ENCODE measurements around the gene MBLAC1. TPM values are rescaled to one million over a fixed set of nuclear protein-coding genes. Genes with fewer than 3 reads are reported as not detected.
"Not testable (repeated sequence)": the region's sequence is repeated elsewhere in the genome, so short reads cannot be mapped to it uniquely, and the experiment has no call there.

Gene MBLAC1
- total and polyA plus RNA-seq, 10 of the 15 experiments (the other 5 are each of a cell fraction or from before 2014, with no cell fraction given) = 0.24 to 3.2 (median 1.8) TPM; not detected in 1

- intact Hi-C loops (cut with micrococcal nuclease; ENCODE audit: unreplicated experiment) (loop anchor here (5.0 kb wide), 3 partner anchors 212 to 277 kb away; no protein-coding TSS in a partner anchor), in situ Hi-C loops (cut with MboI) (loop anchor here (5.0 kb wide), 1 partner anchor 277 kb away; no protein-coding TSS in a partner anchor)
- not testable (repeated sequence) for H2AFZ ChIP-seq (ENCODE audit: control insufficient read depth, low read depth, low read length); ATAC-seq; H3K27me3 ChIP-seq (replicated peaks in 1 of 2; ENCODE audit: control insufficient read depth in 2 of 2, insufficient read depth in 2 of 2, low read length in 1 of 2); H3K4me2 ChIP-seq (ENCODE audit: control insufficient read depth, insufficient read depth); H3K9me3 ChIP-seq (replicated peaks; ENCODE audit: control insufficient read depth, insufficient read depth, low read length); H3K36me3 ChIP-seq (ENCODE audit: control insufficient read depth in 2 of 2, insufficient read depth in 2 of 2, low read length in 1 of 2); BruUV-seq (replicated peaks); H3K27ac ChIP-seq (ENCODE audit: control insufficient read depth, insufficient read depth); DNase-seq (ENCODE audit: low read depth, low spot score); H3K9ac ChIP-seq (ENCODE audit: control insufficient read depth, insufficient read depth, low read length); H3K4me3 ChIP-seq; FAIRE-seq; H4K20me1 ChIP-seq (ENCODE audit: control insufficient read depth, insufficient read depth)
- POLR2A ChIA-PET = interaction anchor here (0.7 to 2.2 kb wide), 5 partner anchors 10 to 215 kb away, joined by 3 to 8 read pairs (median 5); partner anchors contain the start of genes CNPY4, LAMTOR4 and TRIM4
- 100% methylated on average over 1 of the region's 1 CpG for WGBS (ENCODE audit: insufficient coverage, insufficient replicate concordance, low lambda C conversion rate, missing lambda C conversion rate)
- CTCF ChIA-PET = interaction anchor here (0.6 to 7.9 kb wide), 24 partner anchors 8 to 765 kb away, joined by 3 to 107 read pairs (median 4); partner anchors contain the start of genes AZGP1, LAMTOR4, PVRIG and ZSCAN21
- SMC1A ChIA-PET (ENCODE audit: uncharacterized antibody, unreplicated experiment) = interaction anchor here (0.7 to 3.1 kb wide), 12 partner anchors 10 to 239 kb away, joined by 3 to 17 read pairs (median 5); partner anchors contain the start of genes AP4M1, MCM7 and TRIM4
- H3K79me2 ChIP-seq (ENCODE audit: control insufficient read depth, insufficient read depth, low read length) = peaks cover 13% of the 10 kb centered on the region
- peaks cover 14% of the 10 kb centered on the region for H3K4me1 ChIP-seq (ENCODE audit: control insufficient read depth, insufficient read depth, low read length)
- RAD21 ChIA-PET (ENCODE audit: unreplicated experiment) = interaction anchor here (0.9 to 5.1 kb wide), 12 partner anchors 17 to 217 kb away, joined by 3 to 31 read pairs (median 6); partner anchors contain the start of genes AP4M1, LAMTOR4 and ZKSCAN1
These were observed 3.4 kb downstream of the MBLAC1 start for GRCh38 chr7:100130220-100130607.

DNA sequence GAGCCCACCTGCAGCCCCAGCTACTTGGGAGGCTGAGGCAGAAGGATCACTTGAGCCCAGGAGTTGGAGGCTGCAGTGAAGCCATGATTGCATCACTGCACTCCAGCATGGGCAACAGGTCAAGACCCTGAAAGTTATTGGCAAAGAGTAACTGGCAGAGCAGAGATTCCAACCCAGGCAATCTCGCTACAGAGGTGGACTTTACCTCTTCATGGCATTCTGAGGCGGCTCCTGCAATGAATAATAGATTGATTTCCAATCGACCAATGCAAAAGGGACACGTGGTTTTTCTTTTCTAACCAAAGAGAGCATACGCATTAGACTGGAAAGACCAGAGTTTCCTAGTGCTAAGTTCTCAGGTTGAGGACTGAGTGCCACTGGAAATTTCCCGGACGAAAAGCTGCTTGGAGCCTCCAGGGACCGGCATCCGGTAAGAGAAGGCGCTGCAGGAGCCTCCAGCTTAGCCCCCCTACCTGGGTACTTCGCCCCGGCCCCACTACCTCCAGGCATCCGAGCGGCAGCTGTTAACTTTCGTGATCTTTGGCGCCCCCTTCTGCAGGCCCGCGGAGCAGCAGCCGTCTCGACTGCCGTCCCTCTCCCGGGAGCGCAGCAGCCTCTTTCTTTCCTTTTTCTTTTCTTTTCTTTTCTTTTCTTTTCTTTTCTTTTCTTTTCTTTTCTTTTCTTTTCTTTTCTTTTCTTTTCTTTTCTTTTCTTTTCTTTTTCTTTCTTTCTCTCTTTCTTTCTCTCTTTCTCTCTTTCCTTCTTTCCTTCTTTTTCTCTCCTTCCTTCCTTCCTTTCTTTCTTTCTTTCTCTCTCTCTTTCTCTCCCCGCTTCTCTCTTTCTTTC lies 4.1 kb downstream of the MBLAC1 start:
- in situ Hi-C loops (cut with MboI) = loop anchor here (5.0 kb wide), 1 partner anchor 276 kb away; no protein-coding TSS in a partner anchor
- TF ChIP-seq SMC3 (IDR thresholded peaks at IDR 0.05; ENCODE audit: borderline replicate concordance, low read length) (peak; percentile 46; the same call in 1 of the 2 replicates), NR2F1 (conservative IDR thresholded peaks at IDR 0.05) (0 out of 2 replicates have a peak, but pooled peaks have one; percentile 30), CTCF (IDR thresholded peaks at IDR 0.05 in 2 of 3, conservative IDR thresholded peaks at IDR 0.05 in 1 of 3; ENCODE audit: control insufficient read depth in 2 of 3, extremely low read depth in 1 of 3, insufficient read depth in 1 of 3, low read depth in 3 of 3, low read length in 3 of 3) (peak; percentile 68 to 81 (median 77)), CHD1 (IDR thresholded peaks at IDR 0.05; ENCODE audit: low read depth, low read length) (no peak), RCOR1 (conservative IDR thresholded peaks at IDR 0.05; ENCODE audit: low read depth, low read length) (no peak), TCF3 (IDR thresholded peaks at IDR 0.05; ENCODE audit: borderline replicate concordance, insufficient read depth, low read depth, low read length) (0 out of 2 replicates have a peak, but pooled peaks have one; percentile 42), RAD21 (IDR thresholded peaks at IDR 0.05; ENCODE audit: insufficient read depth, low read depth, low read length) (peak; percentile 57), SP1 (IDR thresholded peaks at IDR 0.05; ENCODE audit: low read depth, low read length) (no peak), NBN (IDR thresholded peaks at IDR 0.05) (peak; percentile 75; the same call in 1 of the 2 replicates)
- TF ChIP-seq, protein P1, sequence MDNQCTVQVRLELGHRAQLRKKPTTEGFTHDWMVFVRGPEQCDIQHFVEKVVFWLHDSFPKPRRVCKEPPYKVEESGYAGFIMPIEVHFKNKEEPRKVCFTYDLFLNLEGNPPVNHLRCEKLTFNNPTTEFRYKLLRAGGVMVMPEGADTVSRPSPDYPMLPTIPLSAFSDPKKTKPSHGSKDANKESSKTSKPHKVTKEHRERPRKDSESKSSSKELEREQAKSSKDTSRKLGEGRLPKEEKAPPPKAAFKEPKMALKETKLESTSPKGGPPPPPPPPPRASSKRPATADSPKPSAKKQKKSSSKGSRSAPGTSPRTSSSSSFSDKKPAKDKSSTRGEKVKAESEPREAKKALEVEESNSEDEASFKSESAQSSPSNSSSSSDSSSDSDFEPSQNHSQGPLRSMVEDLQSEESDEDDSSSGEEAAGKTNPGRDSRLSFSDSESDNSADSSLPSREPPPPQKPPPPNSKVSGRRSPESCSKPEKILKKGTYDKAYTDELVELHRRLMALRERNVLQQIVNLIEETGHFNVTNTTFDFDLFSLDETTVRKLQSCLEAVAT (IDR thresholded peaks at IDR 0.05) = peak; percentile 80

More for the DNA sequence above, 4.1 kb downstream of the MBLAC1 start:
- WGBS (ENCODE audit: insufficient coverage, insufficient replicate concordance, low lambda C conversion rate, missing lambda C conversion rate) = 12% methylated on average over 24 of the region's 24 CpGs
- ChIA-PET RAD21 (ENCODE audit: unreplicated experiment) (interaction anchor here (0.6 to 5.1 kb wide), 12 partner anchors 18 to 1363 kb away, joined by 3 to 49 read pairs (median 4); partner anchors contain the start of genes AP4M1, LAMTOR4 and ZKSCAN1), POLR2A (interaction anchor here (0.7 to 1.4 kb wide), 3 partner anchors 18 to 45 kb away, joined by 3 read pairs; partner anchors contain the start of gene LAMTOR4), CTCF (interaction anchor here (0.6 to 7.9 kb wide), 31 partner anchors 8 to 288 kb away, joined by 3 to 107 read pairs (median 5); partner anchors contain the start of genes AP4M1, AZGP1, LAMTOR4 and MCM7), SMC1A (ENCODE audit: uncharacterized antibody, unreplicated experiment) (interaction anchor here (0.7 to 4.8 kb wide), 15 partner anchors 11 to 239 kb away, joined by 3 to 41 read pairs (median 6); partner anchors contain the start of genes AP4M1, MCM7 and TRIM4)
- no peak for ATAC-seq
- H3K36me3 ChIP-seq (ENCODE audit: control insufficient read depth in 2 of 2, insufficient read depth in 2 of 2, low read length in 1 of 2) = no peaks in the 10 kb centered on the region
- intact Hi-C loops (cut with micrococcal nuclease; ENCODE audit: unreplicated experiment) = loop anchor here (5.0 kb wide), 3 partner anchors 211 to 276 kb away; no protein-coding TSS in a partner anchor
- no peak overlapping the region for H3K9ac ChIP-seq (ENCODE audit: control insufficient read depth, insufficient read depth, low read length)
- H3K9me3 ChIP-seq (replicated peaks; ENCODE audit: control insufficient read depth, insufficient read depth, low read length) = no peaks in the 10 kb centered on the region
- no peak for FAIRE-seq
- no peak overlapping the region for H3K27ac ChIP-seq (ENCODE audit: control insufficient read depth, insufficient read depth)
- H3K79me2 ChIP-seq (ENCODE audit: control insufficient read depth, insufficient read depth, low read length) = peaks cover 10% of the 10 kb centered on the region
- H3K4me3 ChIP-seq = no peak overlapping the region
- H4K20me1 ChIP-seq (ENCODE audit: control insufficient read depth, insufficient read depth) = no peaks in the 10 kb centered on the region
- 0 out of 2 replicates have a peak overlapping the region, but pooled peaks have one; percentile 51 for H3K4me2 ChIP-seq (ENCODE audit: control insufficient read depth, insufficient read depth)
- no peak for DNase-seq (ENCODE audit: low read depth, low spot score)
- H3K27me3 ChIP-seq (replicated peaks in 1 of 2; ENCODE audit: control insufficient read depth in 2 of 2, insufficient read depth in 2 of 2, low read length in 1 of 2) = no peaks in the 10 kb centered on the region
- H2AFZ ChIP-seq (ENCODE audit: control insufficient read depth, low read depth, low read length) = peak overlapping the region; percentile 3; the same call in 1 of the 2 replicates
- peaks cover 9% of the 10 kb centered on the region for H3K4me1 ChIP-seq (ENCODE audit: control insufficient read depth, insufficient read depth, low read length)
- no TSS peak for BruUV-seq (replicated peaks)

All from GM12878 (cell line).